Type B pancreatic cell (in vitro differentiated cells): ENCODE data around the gene TIMM21. TPM values are rescaled to one million over a fixed set of nuclear protein-coding genes. Genes with fewer than 3 reads are reported as not detected.

Source experiments
- DNase-seq: peaks from one replicate; pipeline ENCODE4 v3.0.0; 2021; ENCODE audit warnings: mixed read lengths; ENCODE audit not compliant: unreplicated experiment; ENCODE audit errors: extremely low spot score
- H3K27ac Mint-ChIP-seq: 2 replicates; pipeline ENCODE4 v1.8.0; 2021; ENCODE audit warnings: mild to moderate bottlenecking, mixed read lengths
- H3K27me3 Mint-ChIP-seq: 2 replicates; pipeline ENCODE4 v1.8.0; 2021; ENCODE audit warnings: mixed read lengths
- H3K36me3 Mint-ChIP-seq: 2 replicates; pipeline ENCODE4 v1.8.0; 2021; ENCODE audit warnings: mixed read lengths
- H3K4me1 Mint-ChIP-seq: one replicate; pipeline ENCODE4 v1.8.0; 2021; ENCODE audit warnings: mixed read lengths; ENCODE audit not compliant: unreplicated experiment
- H3K4me3 Mint-ChIP-seq: 2 replicates; pipeline ENCODE4 v1.8.0; 2021; ENCODE audit warnings: mild to moderate bottlenecking, mixed read lengths
- H3K9me3 Mint-ChIP-seq: 2 replicates; pipeline ENCODE4 v1.8.0; 2021; ENCODE audit warnings: mixed read lengths
- total RNA-seq: library from RNA; stranded (reverse); gene quantifications from 2 replicates; pipeline ENCODE4 v1.2.1, GENCODE V29; 2021; ENCODE audit warnings: low replicate concordance
- TF ChIP-seq, protein P1 (sequence below): fragments of 200-600 bp; sonication (generic); conservative IDR thresholded peaks from 2 replicates; pipeline ENCODE4 v1.5.0; 2021; ENCODE audit warnings: antibody characterized with exemption, mild to moderate bottlenecking

The TIMM21 gene
- total RNA-seq, 1 donor from 2014 or later: 44.8 TPM

DNA sequence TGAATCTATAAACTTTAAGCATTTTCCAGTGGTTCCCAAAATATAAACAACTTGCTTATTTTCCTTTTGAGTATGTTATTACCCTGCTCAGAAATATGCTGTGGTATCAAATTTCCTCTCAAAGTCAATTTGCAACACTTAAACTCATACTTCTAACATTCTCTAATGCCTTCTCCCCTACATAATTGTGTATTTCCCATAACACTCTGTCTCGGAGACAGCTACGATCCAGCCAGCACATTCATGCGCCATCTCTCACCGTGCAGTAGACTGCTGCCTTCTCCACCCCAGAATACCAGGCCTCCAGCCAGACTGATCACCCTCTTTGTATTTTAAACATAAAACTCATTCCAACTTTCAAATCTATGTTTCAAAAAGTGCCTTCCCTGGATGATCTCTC is 41.8 kb downstream of the TIMM21 start:
- Mint-ChIP-seq H3K27ac (no peak overlapping the region), H3K4me1 (peaks cover 12% of the 10 kb centered on the region), H3K9me3 (no peaks in the 10 kb centered on the region), H3K36me3 (no peaks in the 10 kb centered on the region), H3K4me3 (no peak overlapping the region), H3K27me3 (peaks cover 6% of the 10 kb centered on the region)
- TF ChIP-seq, protein P1, sequence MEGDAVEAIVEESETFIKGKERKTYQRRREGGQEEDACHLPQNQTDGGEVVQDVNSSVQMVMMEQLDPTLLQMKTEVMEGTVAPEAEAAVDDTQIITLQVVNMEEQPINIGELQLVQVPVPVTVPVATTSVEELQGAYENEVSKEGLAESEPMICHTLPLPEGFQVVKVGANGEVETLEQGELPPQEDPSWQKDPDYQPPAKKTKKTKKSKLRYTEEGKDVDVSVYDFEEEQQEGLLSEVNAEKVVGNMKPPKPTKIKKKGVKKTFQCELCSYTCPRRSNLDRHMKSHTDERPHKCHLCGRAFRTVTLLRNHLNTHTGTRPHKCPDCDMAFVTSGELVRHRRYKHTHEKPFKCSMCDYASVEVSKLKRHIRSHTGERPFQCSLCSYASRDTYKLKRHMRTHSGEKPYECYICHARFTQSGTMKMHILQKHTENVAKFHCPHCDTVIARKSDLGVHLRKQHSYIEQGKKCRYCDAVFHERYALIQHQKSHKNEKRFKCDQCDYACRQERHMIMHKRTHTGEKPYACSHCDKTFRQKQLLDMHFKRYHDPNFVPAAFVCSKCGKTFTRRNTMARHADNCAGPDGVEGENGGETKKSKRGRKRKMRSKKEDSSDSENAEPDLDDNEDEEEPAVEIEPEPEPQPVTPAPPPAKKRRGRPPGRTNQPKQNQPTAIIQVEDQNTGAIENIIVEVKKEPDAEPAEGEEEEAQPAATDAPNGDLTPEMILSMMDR: no peak
- no peak for DNase-seq

DNA sequence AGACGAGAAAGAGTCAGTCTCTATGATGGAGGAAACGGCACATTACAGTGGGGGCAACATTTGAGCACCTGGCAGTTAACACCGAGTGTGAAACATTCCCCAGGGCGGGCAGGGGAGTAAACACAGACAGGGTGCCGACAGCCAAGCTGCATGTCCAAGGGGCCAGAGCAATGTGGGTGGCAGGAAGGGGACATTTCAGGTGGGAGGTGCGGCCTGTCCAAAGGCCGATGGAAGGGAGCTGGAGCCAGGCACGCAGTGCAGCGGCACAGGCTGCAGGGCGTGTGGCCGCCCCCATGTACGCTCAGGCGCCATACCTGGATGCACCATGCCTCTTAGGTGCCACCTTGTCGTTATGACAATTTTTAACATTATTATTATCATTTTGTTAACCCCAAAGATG is 43.3 kb downstream of the TIMM21 start:
- peaks cover 19% of the 10 kb centered on the region for H3K4me1 Mint-ChIP-seq
- H3K36me3 Mint-ChIP-seq: no peaks in the 10 kb centered on the region
- peaks cover 6% of the 10 kb centered on the region for H3K27me3 Mint-ChIP-seq
- no peak overlapping the region for H3K27ac Mint-ChIP-seq
- TF ChIP-seq, protein P1: no peak
- no peak overlapping the region for H3K4me3 Mint-ChIP-seq
- no peaks in the 10 kb centered on the region for H3K9me3 Mint-ChIP-seq
- DNase-seq: no peak

DNA sequence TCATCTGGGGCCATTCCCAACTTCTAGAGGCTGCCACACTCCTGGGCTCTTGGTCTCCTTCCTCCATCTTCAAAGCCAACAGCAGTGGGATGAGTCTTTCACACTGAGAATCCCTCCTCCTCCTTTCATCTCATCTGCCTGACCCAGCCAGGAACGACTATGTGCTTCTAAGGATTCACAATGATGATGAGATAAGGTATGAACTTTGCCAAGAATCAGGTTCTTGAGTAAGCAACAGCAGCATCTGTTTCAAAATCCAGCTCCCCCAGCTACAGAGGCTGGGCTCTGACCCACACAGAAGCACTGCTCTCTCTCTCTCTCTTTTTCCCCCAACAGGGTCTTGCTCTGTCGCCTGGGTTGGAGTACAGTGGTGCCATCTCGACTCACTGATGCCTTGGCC is 46.4 kb downstream of the TIMM21 start:
- Mint-ChIP-seq H3K27ac (no peak overlapping the region), H3K4me1 (peaks cover 14% of the 10 kb centered on the region), H3K9me3 (no peaks in the 10 kb centered on the region), H3K4me3 (no peak overlapping the region), H3K27me3 (peaks cover 6% of the 10 kb centered on the region), H3K36me3 (no peaks in the 10 kb centered on the region)
- no peak for DNase-seq
- TF ChIP-seq, protein P1: no peak

DNA sequence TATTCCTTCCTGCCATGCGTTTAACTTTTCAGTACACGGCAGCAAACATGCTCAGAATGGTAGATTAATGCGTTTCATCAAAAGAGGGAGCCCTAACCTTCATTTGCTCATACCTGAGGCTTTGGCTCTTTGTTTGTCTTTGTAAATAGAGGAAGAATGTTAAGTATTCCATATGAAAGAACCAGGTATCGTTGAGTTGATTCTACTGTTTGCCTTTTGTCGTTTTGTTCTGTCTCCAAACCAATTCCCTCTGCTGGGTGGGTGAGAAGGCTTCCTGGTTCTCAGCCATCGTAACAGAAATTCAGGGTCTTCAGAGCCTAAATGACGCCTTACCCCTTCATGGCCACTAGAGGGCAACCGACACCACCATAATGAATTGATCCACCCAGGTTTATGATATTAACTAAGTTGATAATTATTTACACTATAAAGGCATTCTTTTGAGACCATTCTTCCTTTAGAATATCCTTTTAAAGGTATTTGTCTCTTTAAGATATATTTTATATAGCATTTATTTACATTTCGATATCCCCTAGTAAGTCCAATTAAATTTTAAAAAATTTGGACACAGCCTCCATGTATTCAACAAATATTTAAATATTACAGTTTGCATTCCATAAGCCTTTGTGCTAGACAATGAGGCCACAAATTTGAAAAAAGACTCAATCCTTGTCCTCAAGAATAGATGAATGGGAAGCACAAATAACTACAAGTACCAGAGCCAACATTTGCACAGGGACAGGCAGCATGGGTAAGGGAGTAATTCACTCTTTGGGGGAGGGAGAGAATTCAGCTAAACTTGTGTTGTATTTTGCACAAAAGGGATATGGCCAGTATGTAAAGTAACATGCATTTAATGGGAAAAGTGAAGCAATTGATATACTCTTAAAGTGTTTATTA is 48.1 kb downstream of the TIMM21 start:
- H3K27me3 Mint-ChIP-seq: peaks cover 6% of the 10 kb centered on the region
- peak overlapping the region; percentile 79 for H3K4me3 Mint-ChIP-seq
- H3K4me1 Mint-ChIP-seq: peaks cover 7% of the 10 kb centered on the region
- H3K36me3 Mint-ChIP-seq: no peaks in the 10 kb centered on the region
- no peaks in the 10 kb centered on the region for H3K9me3 Mint-ChIP-seq
- peak overlapping the region; percentile 71 for H3K27ac Mint-ChIP-seq
- no peak for DNase-seq
- TF ChIP-seq, protein P1: peak; percentile 97

DNA sequence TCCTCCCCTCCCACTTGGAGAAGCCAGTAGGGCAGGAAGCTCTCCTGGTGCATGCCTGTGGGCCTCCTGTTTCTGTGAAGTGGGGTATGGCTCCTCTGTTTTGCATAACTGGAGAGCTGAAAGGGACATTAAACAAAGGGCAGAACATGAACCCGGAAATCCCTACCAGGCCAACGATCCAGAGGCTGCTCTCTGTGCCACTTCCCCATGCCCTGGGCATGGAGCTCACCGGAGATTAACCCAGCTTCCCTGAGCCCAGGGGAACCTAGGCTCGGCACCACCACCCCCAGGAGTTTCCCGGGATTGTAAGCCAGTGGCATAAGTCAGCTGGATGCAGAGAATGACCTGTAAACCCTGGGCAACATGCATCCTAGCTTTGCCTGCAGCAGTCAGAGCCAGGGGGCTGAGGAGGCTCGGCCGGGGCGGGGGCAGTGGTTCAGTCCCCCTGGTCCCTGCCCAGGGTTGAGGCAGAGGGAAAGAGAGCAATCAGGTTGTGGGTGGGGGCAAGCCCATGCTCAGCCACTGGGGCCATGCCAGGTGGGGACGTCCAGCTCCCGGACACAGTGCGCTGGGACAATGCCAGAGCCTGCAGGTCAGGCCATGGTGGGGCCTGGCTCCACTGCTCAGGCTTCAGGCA is 49.5 kb downstream of the TIMM21 start:
- no peaks in the 10 kb centered on the region for H3K36me3 Mint-ChIP-seq
- DNase-seq: no peak

More for the DNA sequence above, 49.5 kb downstream of the TIMM21 start:
- Mint-ChIP-seq H3K9me3 (no peaks in the 10 kb centered on the region), H3K4me3 (no peak overlapping the region), H3K27me3 (peaks cover 6% of the 10 kb centered on the region), H3K4me1 (peaks cover 7% of the 10 kb centered on the region), H3K27ac (no peak overlapping the region)
- TF ChIP-seq, protein P1: no peak
